Measurements from ENCODE around the gene EPAS1. TPM values are rescaled to one million over a fixed set of nuclear protein-coding genes. Genes with fewer than 3 reads are reported as not detected.

Gene EPAS1
- total RNA-seq, 1 experiment from 2014 or later = 106 TPM

DNA sequence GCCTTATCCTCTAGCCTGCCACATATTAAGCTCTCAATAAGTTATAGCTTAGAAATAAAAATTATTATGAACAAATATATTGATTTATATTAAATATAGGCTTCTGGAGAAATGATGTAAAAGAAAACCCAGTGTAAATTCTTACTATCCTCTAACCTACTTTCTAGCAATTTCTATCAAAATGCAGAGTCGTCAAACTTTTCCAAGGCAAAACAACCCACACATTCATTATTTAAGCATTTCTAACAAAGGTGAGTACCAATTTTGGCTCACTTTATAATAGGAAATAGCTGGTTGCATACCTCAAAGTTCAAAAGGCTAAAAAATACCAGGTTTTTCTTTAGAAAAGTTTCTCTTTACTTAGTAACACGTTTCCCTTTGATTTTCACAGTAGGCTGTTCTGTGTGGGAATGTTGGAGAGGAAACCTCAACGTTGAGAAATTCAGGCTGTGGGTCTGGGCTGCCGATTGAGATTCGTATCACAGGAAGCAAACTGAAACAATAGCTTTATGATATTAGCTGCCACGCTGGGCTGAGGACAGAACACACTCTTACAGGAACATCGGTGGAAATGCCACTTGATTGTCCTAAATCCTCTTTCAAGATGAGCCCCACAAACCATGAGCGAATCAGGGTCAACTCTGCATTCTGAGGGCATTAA, 53.0 kb downstream of the EPAS1 start:
- POLR2A ChIA-PET = no interaction called here
- TF ChIP-seq, protein P1, sequence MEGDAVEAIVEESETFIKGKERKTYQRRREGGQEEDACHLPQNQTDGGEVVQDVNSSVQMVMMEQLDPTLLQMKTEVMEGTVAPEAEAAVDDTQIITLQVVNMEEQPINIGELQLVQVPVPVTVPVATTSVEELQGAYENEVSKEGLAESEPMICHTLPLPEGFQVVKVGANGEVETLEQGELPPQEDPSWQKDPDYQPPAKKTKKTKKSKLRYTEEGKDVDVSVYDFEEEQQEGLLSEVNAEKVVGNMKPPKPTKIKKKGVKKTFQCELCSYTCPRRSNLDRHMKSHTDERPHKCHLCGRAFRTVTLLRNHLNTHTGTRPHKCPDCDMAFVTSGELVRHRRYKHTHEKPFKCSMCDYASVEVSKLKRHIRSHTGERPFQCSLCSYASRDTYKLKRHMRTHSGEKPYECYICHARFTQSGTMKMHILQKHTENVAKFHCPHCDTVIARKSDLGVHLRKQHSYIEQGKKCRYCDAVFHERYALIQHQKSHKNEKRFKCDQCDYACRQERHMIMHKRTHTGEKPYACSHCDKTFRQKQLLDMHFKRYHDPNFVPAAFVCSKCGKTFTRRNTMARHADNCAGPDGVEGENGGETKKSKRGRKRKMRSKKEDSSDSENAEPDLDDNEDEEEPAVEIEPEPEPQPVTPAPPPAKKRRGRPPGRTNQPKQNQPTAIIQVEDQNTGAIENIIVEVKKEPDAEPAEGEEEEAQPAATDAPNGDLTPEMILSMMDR (IDR thresholded peaks at IDR 0.05) = no peak
- no peak for TF ChIP-seq TCF7L2 (IDR thresholded peaks at IDR 0.05; ENCODE audit: low read depth, low read length)
- no peak for TF ChIP-seq POLR2AphosphoS5 (IDR thresholded peaks at IDR 0.05; ENCODE audit: low read depth, low read length)
- TF ChIP-seq, protein P2, sequence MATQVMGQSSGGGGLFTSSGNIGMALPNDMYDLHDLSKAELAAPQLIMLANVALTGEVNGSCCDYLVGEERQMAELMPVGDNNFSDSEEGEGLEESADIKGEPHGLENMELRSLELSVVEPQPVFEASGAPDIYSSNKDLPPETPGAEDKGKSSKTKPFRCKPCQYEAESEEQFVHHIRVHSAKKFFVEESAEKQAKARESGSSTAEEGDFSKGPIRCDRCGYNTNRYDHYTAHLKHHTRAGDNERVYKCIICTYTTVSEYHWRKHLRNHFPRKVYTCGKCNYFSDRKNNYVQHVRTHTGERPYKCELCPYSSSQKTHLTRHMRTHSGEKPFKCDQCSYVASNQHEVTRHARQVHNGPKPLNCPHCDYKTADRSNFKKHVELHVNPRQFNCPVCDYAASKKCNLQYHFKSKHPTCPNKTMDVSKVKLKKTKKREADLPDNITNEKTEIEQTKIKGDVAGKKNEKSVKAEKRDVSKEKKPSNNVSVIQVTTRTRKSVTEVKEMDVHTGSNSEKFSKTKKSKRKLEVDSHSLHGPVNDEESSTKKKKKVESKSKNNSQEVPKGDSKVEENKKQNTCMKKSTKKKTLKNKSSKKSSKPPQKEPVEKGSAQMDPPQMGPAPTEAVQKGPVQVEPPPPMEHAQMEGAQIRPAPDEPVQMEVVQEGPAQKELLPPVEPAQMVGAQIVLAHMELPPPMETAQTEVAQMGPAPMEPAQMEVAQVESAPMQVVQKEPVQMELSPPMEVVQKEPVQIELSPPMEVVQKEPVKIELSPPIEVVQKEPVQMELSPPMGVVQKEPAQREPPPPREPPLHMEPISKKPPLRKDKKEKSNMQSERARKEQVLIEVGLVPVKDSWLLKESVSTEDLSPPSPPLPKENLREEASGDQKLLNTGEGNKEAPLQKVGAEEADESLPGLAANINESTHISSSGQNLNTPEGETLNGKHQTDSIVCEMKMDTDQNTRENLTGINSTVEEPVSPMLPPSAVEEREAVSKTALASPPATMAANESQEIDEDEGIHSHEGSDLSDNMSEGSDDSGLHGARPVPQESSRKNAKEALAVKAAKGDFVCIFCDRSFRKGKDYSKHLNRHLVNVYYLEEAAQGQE (IDR thresholded peaks at IDR 0.05; ENCODE audit: insufficient read depth in 1 of 2, low read depth in 2 of 2, low read length in 1 of 2) = no peak
- H3K4me1 ChIP-seq (ENCODE audit: control insufficient read depth, insufficient read depth, low read length) = no peaks in the 10 kb centered on the region
- ATAC-seq (no peak), DNase-seq (ENCODE audit: low read depth, low spot score) (no peak)
- BruUV-seq (replicated peaks) = no TSS peak
- H3K27me3 ChIP-seq (ENCODE audit: control insufficient read depth, insufficient read depth, low read length) = no peaks in the 10 kb centered on the region
- no peak overlapping the region for H3K4me3 ChIP-seq (ENCODE audit: low read depth in 2 of 2, low read length in 2 of 2)
- in situ Hi-C loops (cut with HindIII; ENCODE audit: low pct_unique_long_range_greater_than_20kb, low sequenced_read_pairs) = no loop called here
- CTCF ChIA-PET = no interaction called here
- intact Hi-C loops (cut with micrococcal nuclease; ENCODE audit: unreplicated experiment) = no loop called here
- H3K27ac ChIP-seq (ENCODE audit: low read length) = no peak overlapping the region
- H3K36me3 ChIP-seq (ENCODE audit: control insufficient read depth, insufficient read depth, low read length) = no peaks in the 10 kb centered on the region; the same call in none of the 2 replicates
- no peaks in the 10 kb centered on the region for H3K9me3 ChIP-seq (ENCODE audit: control insufficient read depth, insufficient read depth, low read depth, low read length)

DNA sequence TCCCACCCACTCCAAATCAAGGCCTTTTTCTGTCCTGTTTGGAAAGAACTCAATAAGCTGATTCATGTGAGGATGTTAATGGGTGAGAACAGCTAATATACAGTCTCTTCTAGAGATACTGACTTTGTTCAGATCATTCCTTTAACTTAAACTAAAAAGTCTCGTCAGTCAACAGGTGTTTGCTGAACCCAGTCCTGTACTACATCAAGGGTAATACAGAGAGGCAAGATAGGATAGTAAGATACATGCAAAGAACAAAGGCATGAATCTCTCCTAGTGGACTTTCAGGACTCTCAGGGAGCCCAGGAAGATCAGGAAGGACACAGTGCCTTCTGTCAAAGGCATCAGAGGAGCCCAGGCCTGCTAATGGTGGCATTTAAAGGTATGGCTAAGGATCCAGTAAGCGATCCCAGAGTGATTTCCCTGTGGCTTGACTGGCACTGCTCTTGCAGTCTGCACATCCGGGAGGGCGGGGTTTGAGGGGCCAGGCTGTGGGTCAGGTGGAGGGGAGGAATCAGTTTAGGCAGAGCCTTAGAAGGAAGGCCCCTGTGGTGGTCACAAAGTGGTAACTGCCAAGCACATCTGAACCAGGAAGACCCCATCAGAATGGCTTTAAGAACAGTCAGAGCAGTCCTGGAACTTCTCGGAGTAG, 54.0 kb downstream of the EPAS1 start:
- ATAC-seq (no peak), DNase-seq (ENCODE audit: low read depth, low spot score) (no peak)
- BruUV-seq (replicated peaks) = no TSS peak
- H3K36me3 ChIP-seq (ENCODE audit: control insufficient read depth, insufficient read depth, low read length) = no peaks in the 10 kb centered on the region; the same call in none of the 2 replicates
- H3K27ac ChIP-seq (ENCODE audit: low read length) = no peak overlapping the region
- intact Hi-C loops (cut with micrococcal nuclease; ENCODE audit: unreplicated experiment) = no loop called here
- no peaks in the 10 kb centered on the region for H3K27me3 ChIP-seq (ENCODE audit: control insufficient read depth, insufficient read depth, low read length)
- H3K9me3 ChIP-seq (ENCODE audit: control insufficient read depth, insufficient read depth, low read depth, low read length) = no peaks in the 10 kb centered on the region
- CTCF ChIA-PET = no interaction called here
- TF ChIP-seq SIN3A (IDR thresholded peaks at IDR 0.05; ENCODE audit: borderline replicate concordance, insufficient read depth, low read depth, low read length) (no peak), POLR2AphosphoS5 (IDR thresholded peaks at IDR 0.05; ENCODE audit: low read depth, low read length) (no peak), TCF7L2 (IDR thresholded peaks at IDR 0.05; ENCODE audit: low read depth, low read length) (no peak)
- TF ChIP-seq, protein P1 (IDR thresholded peaks at IDR 0.05) = no peak
- TF ChIP-seq, protein P2 (IDR thresholded peaks at IDR 0.05; ENCODE audit: insufficient read depth in 1 of 2, low read depth in 2 of 2, low read length in 1 of 2) = no peak
- no peak overlapping the region for H3K4me3 ChIP-seq (ENCODE audit: low read depth in 2 of 2, low read length in 2 of 2)
- H3K4me1 ChIP-seq (ENCODE audit: control insufficient read depth, insufficient read depth, low read length) = no peaks in the 10 kb centered on the region
- in situ Hi-C loops (cut with HindIII; ENCODE audit: low pct_unique_long_range_greater_than_20kb, low sequenced_read_pairs) = no loop called here
- POLR2A ChIA-PET = no interaction called here

All from Panc1 (cell line).